Astrocyte (in vitro differentiated cells and primary cell): Measurements from ENCODE around the gene DPM3. TPM values are rescaled to one million over a fixed set of nuclear protein-coding genes. Genes with fewer than 3 reads are reported as not detected.

Source experiments
- DNase-seq: peaks from one replicate; pipeline ENCODE4 v3.0.0-alpha.2; 2010; ENCODE audit warnings: low read depth
- FAIRE-seq: peaks from 2 replicates; lab custom pipeline; 2011; peaks lifted over from hg19 to GRCh38; lab: Jason Lieb, UNC
- H2AFZ ChIP-seq: 2 replicates; pipeline ENCODE4 v1.6.0; 2012; ENCODE audit warnings: low read depth, low read length, inconsistent platforms
- H3K27ac ChIP-seq: 2 replicates; pipeline ENCODE4 v1.5.1; 2011; ENCODE audit warnings: low read depth, low read length, inconsistent platforms
- H3K27me3 ChIP-seq: 2 replicates; pipeline ENCODE4 v1.6.0; 2011; ENCODE audit warnings: low read length, inconsistent platforms; ENCODE audit not compliant: insufficient read depth
- H3K36me3 ChIP-seq: 2 replicates; pipeline ENCODE4 v1.5.1; 2011; ENCODE audit warnings: low read length, inconsistent platforms; ENCODE audit not compliant: insufficient read depth
- H3K4me1 ChIP-seq: 2 replicates; pipeline ENCODE4 v1.5.1; 2011; ENCODE audit warnings: low read length, inconsistent platforms; ENCODE audit not compliant: insufficient read depth
- H3K4me2 ChIP-seq: 2 replicates; pipeline ENCODE4 v1.6.0; 2012; ENCODE audit warnings: low read length, inconsistent platforms
- H3K4me3 ChIP-seq: 2 replicates; pipeline ENCODE4 v1.5.1; 2011; ENCODE audit warnings: low read depth, mild to moderate bottlenecking, low read length, inconsistent platforms; ENCODE audit not compliant: insufficient read depth
- H3K79me2 ChIP-seq: 2 replicates; pipeline ENCODE4 v1.6.0; 2012; ENCODE audit warnings: mild to moderate bottlenecking, low read length, inconsistent platforms; ENCODE audit not compliant: insufficient read depth
- H3K9ac ChIP-seq: 2 replicates; pipeline ENCODE4 v1.6.0; 2012; ENCODE audit warnings: mild to moderate bottlenecking, low read length, inconsistent platforms
- H3K9me3 ChIP-seq: 2 replicates; pipeline ENCODE4 v1.5.1; 2012; ENCODE audit warnings: low read depth, mild to moderate bottlenecking, low read length, inconsistent platforms; ENCODE audit not compliant: insufficient read depth
- H4K20me1 ChIP-seq: 2 replicates; pipeline ENCODE4 v1.6.0; 2012; ENCODE audit warnings: low read length, inconsistent platforms; ENCODE audit not compliant: insufficient read depth
- H3K27ac Mint-ChIP-seq: one replicate; pipeline ENCODE4 v1.8.0; 2021; ENCODE audit warnings: mild to moderate bottlenecking, mixed read lengths; ENCODE audit not compliant: unreplicated experiment
- H3K27me3 Mint-ChIP-seq: one replicate; pipeline ENCODE4 v1.8.0; 2021; ENCODE audit warnings: low read depth, mixed read lengths; ENCODE audit not compliant: unreplicated experiment
- H3K36me3 Mint-ChIP-seq: one replicate; pipeline ENCODE4 v1.8.0; 2021; ENCODE audit warnings: low read depth, mixed read lengths; ENCODE audit not compliant: unreplicated experiment
- H3K4me1 Mint-ChIP-seq: one replicate; pipeline ENCODE4 v1.8.0; 2021; ENCODE audit warnings: low read depth, mixed read lengths; ENCODE audit not compliant: unreplicated experiment
- H3K4me3 Mint-ChIP-seq: one replicate; pipeline ENCODE4 v1.8.0; 2021; ENCODE audit warnings: mild to moderate bottlenecking, moderate library complexity, mixed read lengths; ENCODE audit not compliant: unreplicated experiment
- H3K9me3 Mint-ChIP-seq: one replicate; pipeline ENCODE4 v1.8.0; 2021; ENCODE audit warnings: mild to moderate bottlenecking, mixed read lengths; ENCODE audit not compliant: unreplicated experiment
- CTCF ChIP-seq: IDR thresholded peaks from 2 replicates; pipeline ENCODE4 v1.5.1; 2011; ENCODE audit warnings: low read depth, mild to moderate bottlenecking, inconsistent platforms, low read length, moderate library complexity; ENCODE audit not compliant: insufficient read depth
- EZH2 ChIP-seq: IDR thresholded peaks from 2 replicates; pipeline ENCODE4 v1.6.1; 2012; ENCODE audit warnings: mild to moderate bottlenecking, low read length, inconsistent platforms; ENCODE audit not compliant: insufficient read depth
- total RNA-seq: library from RNA; stranded (reverse); gene quantifications from 2 replicates; pipeline ENCODE4 v1.2.1, GENCODE V29; 2021

Gene DPM3
- total RNA-seq, 1 donor from 2014 or later: 31.0 TPM

DNA sequence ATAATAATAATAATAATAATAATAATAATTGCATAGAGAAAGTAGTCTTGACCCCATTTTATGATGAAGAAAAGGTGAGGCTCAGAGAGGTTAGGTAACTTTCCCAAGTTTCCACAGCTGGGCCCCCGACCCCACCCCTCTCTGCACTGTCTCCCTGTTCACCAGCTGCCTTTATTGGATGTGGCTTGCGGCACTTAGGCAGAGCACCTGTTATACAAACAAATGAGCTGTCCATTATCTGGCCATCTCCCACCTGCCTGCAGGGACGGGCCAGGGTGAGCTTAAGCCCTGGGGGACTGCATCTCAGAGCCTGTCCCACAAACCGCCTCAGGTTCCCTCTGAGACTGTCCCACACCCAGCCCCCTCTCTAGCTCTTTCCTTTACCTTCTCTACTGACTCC is 22.7 kb downstream of the DPM3 start:
- no peak for FAIRE-seq
- Histone ChIP-seq H3K79me2 (no peaks in the 10 kb centered on the region), H4K20me1 (no peaks in the 10 kb centered on the region), H3K27ac (no peak overlapping the region), H3K9ac (no peak overlapping the region), H3K36me3 (no peaks in the 10 kb centered on the region), H3K4me3 (no peak overlapping the region), H3K9me3 (no peaks in the 10 kb centered on the region), H2AFZ (no peak overlapping the region), H3K4me2 (no peak overlapping the region), H3K4me1 (no peaks in the 10 kb centered on the region), H3K27me3 (peaks cover 27% of the 10 kb centered on the region)
- Mint-ChIP-seq H3K4me3 (no peak overlapping the region), H3K4me1 (no peaks in the 10 kb centered on the region), H3K9me3 (peaks cover 2% of the 10 kb centered on the region), H3K27me3 (peaks cover 45% of the 10 kb centered on the region), H3K27ac (no peak overlapping the region), H3K36me3 (no peaks in the 10 kb centered on the region)
- no peak for DNase-seq
- TF ChIP-seq CTCF: no peak
- TF ChIP-seq EZH2: no peak

DNA sequence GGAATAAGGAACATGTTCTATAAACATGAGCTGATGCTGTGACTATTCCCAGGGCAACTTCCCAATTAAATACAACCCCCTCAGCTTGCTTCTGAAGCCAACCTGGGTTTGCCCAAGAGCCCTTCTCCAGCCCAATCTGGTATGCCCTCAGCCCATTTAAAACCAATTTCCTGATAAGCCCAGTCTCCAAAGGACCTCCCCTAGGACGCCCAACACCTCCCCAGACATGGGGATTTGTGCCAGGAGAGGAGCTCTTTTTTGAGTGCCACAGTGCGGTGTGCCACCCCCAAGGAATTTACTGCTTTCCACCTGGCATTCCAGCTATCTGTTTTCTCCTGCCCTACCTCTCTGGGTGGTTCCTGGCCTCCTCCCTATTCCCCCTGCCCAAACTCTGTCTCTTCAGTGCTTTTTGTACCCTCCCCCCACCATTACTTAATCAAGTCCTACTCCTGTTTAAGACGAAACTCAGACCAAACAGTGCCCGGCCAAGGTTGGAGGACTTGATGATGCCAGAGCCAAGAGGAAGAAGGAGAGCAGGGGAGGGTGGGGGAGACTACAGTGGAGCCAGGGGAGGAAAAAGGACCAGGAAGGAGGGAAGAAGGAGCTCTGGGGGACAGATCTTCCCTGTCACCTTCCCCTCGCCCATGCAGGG is 24.1 kb downstream of the DPM3 start:
- peaks cover under 1% of the 10 kb centered on the region for H3K9me3 Mint-ChIP-seq
- H3K36me3 Mint-ChIP-seq: no peaks in the 10 kb centered on the region
- Histone ChIP-seq H3K4me3 (no peak overlapping the region), H3K4me2 (no peak overlapping the region), H3K27me3 (peaks cover 24% of the 10 kb centered on the region), H2AFZ (no peak overlapping the region), H3K9ac (no peak overlapping the region), H3K4me1 (no peaks in the 10 kb centered on the region), H3K36me3 (no peaks in the 10 kb centered on the region), H4K20me1 (no peaks in the 10 kb centered on the region), H3K9me3 (no peaks in the 10 kb centered on the region), H3K79me2 (no peaks in the 10 kb centered on the region), H3K27ac (no peak overlapping the region)
- FAIRE-seq: no peak
- TF ChIP-seq CTCF: no peak
- TF ChIP-seq EZH2: no peak
- H3K27ac Mint-ChIP-seq: no peak overlapping the region
- DNase-seq: no peak
- no peaks in the 10 kb centered on the region for H3K4me1 Mint-ChIP-seq
- H3K27me3 Mint-ChIP-seq: peaks cover 39% of the 10 kb centered on the region
- H3K4me3 Mint-ChIP-seq: no peak overlapping the region

DNA sequence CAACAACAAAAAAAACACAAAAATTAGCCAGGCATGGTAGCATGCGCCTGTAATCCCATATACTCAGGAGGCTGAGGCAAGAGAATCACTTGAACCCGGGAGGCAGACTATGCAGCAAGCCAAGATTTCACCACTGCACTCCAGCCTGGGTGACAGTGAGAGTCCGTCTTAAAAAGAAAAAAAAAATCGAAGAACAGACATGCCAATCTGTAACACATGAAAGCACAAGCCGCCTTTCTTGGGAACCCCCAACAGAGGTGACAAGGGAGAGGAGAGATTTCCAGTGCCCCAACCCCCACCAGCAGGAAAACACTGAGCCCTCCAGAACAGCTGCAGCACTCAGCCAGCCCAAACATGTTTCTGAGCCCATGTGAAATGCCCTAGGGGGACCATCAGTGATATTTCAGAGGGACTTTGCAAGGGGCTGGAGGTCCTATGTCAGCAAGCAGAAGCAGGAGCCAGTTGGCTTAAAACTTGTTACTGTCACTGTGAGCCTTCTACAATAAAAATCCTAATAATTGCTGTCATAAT is 26.8 kb downstream of the DPM3 start:
- no peaks in the 10 kb centered on the region for H3K9me3 Mint-ChIP-seq
- Histone ChIP-seq H2AFZ (no peak overlapping the region), H3K9ac (no peak overlapping the region), H3K4me2 (no peak overlapping the region), H3K27ac (no peak overlapping the region), H3K36me3 (no peaks in the 10 kb centered on the region), H3K79me2 (no peaks in the 10 kb centered on the region), H3K27me3 (peaks cover 6% of the 10 kb centered on the region), H3K4me1 (no peaks in the 10 kb centered on the region), H3K4me3 (no peak overlapping the region), H4K20me1 (no peaks in the 10 kb centered on the region), H3K9me3 (no peaks in the 10 kb centered on the region)
- no peak for TF ChIP-seq CTCF
- no peak for TF ChIP-seq EZH2
- FAIRE-seq (no peak), DNase-seq (no peak)
- H3K4me1 Mint-ChIP-seq: no peaks in the 10 kb centered on the region
- H3K27ac Mint-ChIP-seq: no peak overlapping the region
- H3K27me3 Mint-ChIP-seq: peaks cover 28% of the 10 kb centered on the region
- H3K36me3 Mint-ChIP-seq: no peaks in the 10 kb centered on the region
- H3K4me3 Mint-ChIP-seq: no peak overlapping the region
